ENCODE results near the gene TUB. TPM values are rescaled to one million over a fixed set of nuclear protein-coding genes. Genes with fewer than 3 reads are reported as not detected.

Gene TUB
- total RNA-seq, 4 donors from 2014 or later = 8.9 to 24.4 (median 12.6) TPM

GRCh38 chr11:8059571-8060011 is 21.4 kb upstream of the TUB start:
- DNase-seq (ENCODE audit: low spot score) (no peak), ATAC-seq (ENCODE audit: low FRiP score) (no peak)
- no peak for TF ChIP-seq CTCF (IDR thresholded peaks at IDR 0.05)

- DNase-seq (ENCODE audit: low spot score) (no peak), ATAC-seq (ENCODE audit: low FRiP score) (no peak)
- no peak for TF ChIP-seq CTCF (IDR thresholded peaks at IDR 0.05)
These were observed 20.8 kb upstream of the TUB start for GRCh38 chr11:8060146-8060719.

- DNase-seq (ENCODE audit: low spot score) (no peak), ATAC-seq (ENCODE audit: low FRiP score) (peak; percentile 3)
- TF ChIP-seq CTCF (IDR thresholded peaks at IDR 0.05) = no peak
These were observed 20.0 kb upstream of the TUB start for GRCh38 chr11:8060801-8061554.

GRCh38 chr11:8061555-8062428 is 19.2 kb upstream of the TUB start:
- ATAC-seq (ENCODE audit: low FRiP score) (no peak), DNase-seq (ENCODE audit: low spot score) (no peak)
- TF ChIP-seq CTCF (IDR thresholded peaks at IDR 0.05) = no peak

GRCh38 chr11:8062781-8063257 is 18.2 kb upstream of the TUB start:
- ATAC-seq (ENCODE audit: low FRiP score) (peak; percentile 16), DNase-seq (ENCODE audit: low spot score) (no peak)
- no peak for TF ChIP-seq CTCF (IDR thresholded peaks at IDR 0.05)

GRCh38 chr11:8063324-8063723 is 17.7 kb upstream of the TUB start:
- ATAC-seq (ENCODE audit: low FRiP score) = peak; percentile 64

More at GRCh38 chr11:8063324-8063723, 17.7 kb upstream of the TUB start:
- DNase-seq (ENCODE audit: low spot score) = peak; percentile 23
- no peak for TF ChIP-seq CTCF (IDR thresholded peaks at IDR 0.05)

Data from omental fat pad (tissue), 4 donors.